Frontal cortex (tissue), 4 donors: ENCODE data around the gene HPN. TPM values are rescaled to one million over a fixed set of nuclear protein-coding genes. Genes with fewer than 3 reads are reported as not detected.
"Not testable (repeated sequence)": the region's sequence is repeated elsewhere in the genome, so short reads cannot be mapped to it uniquely, and the experiment has no call there.

Experiments
- DNase-seq, 2 donors: peaks; one replicate each; pipeline ENCODE4 v3.0.0; 2012; ENCODE audit warnings: low spot score in 2 of 2
- FAIRE-seq: peaks from 2 replicates; lab custom pipeline; 2012; peaks lifted over from hg19 to GRCh38; lab: Jason Lieb, UNC
- total RNA-seq: library from RNA; depleted of rRNA; stranded (reverse); fragments of >200 nt; gene quantifications from one replicate; pipeline ENCODE4 v1.2.3, GENCODE V29; 2014
- donor health status: control.
- donor health status: control.
- donor health status: control.

The HPN gene
- total RNA-seq, 1 donor from 2014 or later, result not detected

DNA sequence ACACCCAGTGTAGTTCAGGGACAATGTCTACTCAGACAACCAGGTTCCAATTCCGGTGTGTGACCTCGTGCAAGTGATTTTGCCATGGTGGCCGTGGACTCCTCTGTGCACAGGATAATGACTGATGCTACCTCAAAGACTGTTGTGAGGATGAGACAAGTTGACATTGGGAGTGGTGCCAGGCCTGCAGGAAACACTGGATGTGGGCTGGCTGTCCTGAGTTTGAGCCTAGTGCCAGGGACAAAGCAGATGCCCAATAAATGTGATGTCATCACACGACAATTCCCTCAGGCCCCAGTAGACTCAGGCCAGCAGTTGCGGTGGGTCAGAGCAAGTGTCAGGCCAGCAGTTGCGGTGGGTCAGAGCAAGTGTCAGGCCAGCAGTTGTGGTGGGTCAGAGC is 17.4 kb upstream of the HPN start:
- DNase-seq (no peak), FAIRE-seq (no peak)

DNA sequence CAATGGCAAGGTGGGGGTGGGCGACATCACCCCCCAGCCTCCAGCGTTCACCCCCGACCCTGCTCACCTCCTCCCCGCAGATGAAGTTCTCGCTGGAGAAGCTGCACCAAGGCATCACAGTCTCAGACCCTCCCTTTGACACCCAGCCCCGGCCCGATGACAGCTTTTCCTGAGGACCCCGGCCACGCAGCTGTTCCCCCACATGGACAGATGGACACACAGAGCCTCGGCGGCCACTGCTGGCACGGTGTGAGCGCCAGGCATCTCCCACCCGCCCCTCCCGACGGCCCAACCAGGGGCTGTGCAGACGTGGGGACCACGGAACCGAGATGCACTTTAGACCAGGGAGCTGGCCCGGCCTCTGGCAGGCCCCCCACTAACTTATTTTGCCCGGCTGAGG is 15.6 kb upstream of the HPN start:
- FAIRE-seq (no peak), DNase-seq (no peak)

- DNase-seq (no peak), FAIRE-seq (no peak)
Measured at GRCh38 chr19:35026418-35026817, 15.1 kb upstream of the HPN start.

GRCh38 chr19:35027009-35027408 is 14.5 kb upstream of the HPN start:
- no peak for DNase-seq
- FAIRE-seq, result no peak

DNA sequence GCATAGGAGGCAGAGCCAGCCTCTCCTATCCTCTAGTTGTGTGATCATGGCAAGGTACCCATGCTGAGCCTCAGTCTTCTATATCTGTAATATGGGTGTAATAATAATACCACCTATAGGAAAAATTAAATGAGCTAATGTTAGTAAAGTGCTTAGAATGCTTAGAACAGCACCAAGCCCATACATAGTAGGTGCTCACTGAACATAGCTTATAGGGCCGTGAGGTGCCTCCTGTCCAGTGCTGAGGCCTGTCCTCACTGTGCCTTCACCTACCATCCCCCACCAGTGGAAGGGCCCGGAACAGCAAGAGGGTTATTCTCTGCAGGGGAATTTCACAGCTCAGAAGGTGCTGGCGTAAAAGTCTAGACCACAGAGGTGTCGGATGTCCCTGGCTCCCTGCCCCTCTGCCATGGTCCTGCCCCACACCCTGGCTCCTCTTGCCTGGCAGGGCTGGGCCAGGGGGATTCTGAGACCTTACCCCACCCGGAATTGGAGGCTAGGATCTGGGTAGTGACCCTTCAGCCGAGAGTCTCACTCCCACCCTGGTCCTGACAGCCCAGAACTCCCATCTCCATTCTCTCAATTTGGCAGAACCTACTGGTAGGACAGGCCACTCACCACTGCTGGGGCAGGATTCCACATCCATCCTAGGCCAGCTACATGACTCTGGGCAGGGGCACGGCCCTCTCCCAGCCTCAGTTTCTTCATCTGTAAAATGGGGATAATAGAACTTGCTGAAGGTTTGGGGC is 13.5 kb upstream of the HPN start:
- DNase-seq (no peak), FAIRE-seq (no peak)

DNA sequence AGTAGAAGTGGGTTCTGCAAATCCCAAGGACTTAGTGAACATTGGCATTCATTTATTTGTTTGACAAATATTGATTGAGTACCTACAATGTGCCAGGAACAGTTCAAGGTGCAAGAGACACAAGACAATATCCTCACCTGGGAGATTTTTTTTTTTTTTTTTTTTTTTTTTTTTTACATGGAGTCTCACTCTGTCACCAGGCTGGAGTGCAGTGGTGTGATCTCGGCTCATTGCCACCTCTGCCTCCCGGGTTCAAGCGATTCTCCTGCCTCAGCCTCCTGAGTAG is 13.0 kb upstream of the HPN start:
- not testable (repeated sequence) for FAIRE-seq, DNase-seq

- not testable (repeated sequence) for DNase-seq, FAIRE-seq
Measured at GRCh38 chr19:35029275-35029736, 12.2 kb upstream of the HPN start.

GRCh38 chr19:35029737-35030256 is 11.7 kb upstream of the HPN start:
- FAIRE-seq (no peak), DNase-seq (no peak)

DNA sequence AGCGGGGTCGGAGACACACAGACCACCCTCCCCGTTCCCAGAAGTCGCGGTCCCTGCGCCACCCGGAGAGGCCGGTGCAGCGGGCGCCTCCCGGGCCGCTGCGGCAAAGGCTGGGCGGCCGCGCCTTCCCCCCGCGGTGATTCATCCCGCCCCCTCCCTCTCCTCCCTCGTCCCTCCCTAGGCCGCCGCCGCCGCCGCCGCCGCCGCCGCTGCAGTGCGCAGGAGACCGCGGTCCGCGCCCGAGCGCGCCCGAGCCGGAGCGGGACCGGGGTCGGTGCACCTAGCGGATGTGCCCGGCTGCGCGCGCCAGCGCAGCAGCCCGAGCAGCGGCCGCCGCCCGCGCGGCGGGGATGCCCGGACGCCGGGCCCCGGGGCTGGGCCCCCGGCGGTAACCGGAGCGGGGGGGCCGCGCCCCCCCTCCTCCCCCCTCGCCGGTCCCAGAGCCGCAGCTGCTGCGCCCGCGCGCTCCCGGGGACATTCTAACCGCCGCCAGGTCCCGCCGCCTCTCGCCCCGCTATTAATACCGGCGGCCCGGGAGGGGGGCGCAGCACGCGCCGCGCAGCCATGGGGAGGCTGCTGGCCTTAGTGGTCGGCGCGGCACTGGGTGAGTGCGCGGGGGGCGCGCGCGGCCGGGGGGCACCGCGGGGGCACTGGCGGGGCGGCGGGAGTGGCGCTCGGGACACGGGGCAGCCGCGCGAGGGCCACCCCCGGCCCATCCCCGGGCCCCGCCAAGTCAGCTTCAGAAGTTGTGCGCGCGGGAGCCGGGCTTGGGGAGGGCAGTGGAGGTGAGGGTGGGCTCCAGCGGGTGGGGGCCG is 11.1 kb upstream of the HPN start, which contains the start of gene SCN1B:
Gene SCN1B, plus strand, starts transcription at position 214 of the 815 bp plus-strand sequence. Its CDS starts 351 bp downstream, at position 565.
- FAIRE-seq, result no peak
- DNase-seq, result peak; percentile 83 to 89

DNA sequence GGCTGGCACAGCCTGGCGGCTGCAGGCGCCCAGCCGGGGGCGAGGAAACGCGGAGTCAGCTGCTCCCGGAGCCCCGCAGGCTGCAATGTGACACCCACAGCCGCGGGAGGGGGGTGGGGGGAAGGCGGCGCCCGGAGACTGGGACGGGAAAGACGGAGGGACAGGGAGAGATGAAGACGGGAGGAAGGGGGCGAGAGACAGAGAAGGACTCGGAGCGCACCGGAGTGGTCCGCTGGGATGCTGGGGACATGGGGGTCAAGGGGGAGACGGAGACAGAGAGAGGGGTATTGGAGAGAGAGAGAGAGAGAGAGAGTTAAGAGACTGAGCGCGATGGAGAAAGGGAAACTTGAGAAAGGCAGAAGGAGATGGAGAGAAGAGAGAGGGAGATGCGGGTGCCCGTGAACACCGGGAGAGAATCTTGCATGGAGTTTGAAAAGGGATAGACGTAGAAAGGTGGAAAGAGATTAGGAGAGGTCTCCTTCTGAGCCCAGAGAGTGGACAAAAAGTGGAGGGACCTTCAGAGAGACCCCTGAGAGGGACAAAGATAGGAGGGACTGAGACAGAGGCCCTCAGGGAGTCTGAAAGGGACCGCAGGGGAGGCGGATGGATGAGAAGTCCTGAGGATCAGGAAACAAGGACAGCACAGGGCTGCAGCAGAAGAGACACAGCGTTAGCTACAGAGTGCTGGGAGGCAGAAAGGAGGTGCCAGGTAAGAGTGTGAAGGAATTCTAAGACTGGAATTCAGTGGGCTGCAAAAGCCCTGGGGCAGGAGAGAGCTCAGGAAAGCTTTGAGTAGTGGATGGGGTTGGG is 10.2 kb upstream of the HPN start:
- DNase-seq, result peak; percentile 68 to 77
- no peak for FAIRE-seq

DNA sequence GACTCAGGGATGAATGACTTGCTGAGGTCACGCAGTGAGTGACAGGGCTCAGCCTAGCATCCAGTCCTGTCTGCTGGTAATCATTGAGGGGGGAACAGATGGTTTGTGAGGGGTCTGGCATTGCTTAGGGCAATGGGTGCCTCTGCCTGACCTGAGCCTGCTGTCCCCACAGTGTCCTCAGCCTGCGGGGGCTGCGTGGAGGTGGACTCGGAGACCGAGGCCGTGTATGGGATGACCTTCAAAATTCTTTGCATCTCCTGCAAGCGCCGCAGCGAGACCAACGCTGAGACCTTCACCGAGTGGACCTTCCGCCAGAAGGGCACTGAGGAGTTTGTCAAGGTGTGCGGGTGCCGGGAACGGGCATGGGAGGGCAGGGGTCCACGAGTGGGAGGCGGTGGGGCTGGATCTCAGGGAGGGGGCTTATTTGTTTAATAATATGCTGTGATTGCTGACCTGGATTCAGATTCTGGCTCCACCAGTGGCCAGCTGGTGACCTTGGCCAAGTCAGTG is 9.1 kb upstream of the HPN start:
- no peak for FAIRE-seq
- DNase-seq, result no peak

DNA sequence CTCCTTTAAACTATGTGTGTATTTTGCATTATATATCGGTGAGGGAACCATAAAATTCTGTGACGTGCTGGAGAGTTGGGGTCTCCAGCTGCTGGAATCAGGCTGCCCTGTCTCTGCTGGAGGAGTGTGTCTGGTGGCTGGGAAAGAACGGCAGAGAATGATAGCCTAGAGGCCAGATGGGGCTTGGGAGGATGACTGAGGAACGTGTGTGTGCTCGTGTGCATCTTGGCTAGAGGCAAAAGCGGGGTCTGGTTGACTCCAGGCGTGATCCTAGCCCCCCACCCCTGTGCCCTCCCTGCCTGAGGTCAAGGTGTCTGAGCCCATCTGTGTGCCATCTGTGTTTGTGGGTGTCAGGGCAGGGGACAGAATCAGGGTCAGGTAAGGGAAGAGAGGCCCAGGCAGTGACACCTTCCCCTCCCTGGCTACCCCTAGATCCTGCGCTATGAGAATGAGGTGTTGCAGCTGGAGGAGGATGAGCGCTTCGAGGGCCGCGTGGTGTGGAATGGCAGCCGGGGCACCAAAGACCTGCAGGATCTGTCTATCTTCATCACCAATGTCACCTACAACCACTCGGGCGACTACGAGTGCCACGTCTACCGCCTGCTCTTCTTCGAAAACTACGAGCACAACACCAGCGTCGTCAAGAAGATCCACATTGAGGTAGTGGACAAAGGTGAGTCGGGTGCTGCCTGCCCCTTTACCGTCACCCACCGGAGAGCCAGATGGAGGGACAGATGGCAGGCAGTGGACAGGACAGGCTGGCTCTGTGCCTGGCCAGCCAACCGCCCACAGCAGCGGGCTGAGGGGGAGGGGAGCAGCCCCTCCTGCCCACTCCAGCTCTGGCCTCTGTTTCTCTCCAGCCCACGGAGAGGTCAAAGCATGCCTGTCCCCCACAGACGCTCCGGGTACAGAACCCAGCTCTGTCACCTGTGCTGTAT is 8.2 kb upstream of the HPN start:
- FAIRE-seq (no peak), DNase-seq (no peak)

DNA sequence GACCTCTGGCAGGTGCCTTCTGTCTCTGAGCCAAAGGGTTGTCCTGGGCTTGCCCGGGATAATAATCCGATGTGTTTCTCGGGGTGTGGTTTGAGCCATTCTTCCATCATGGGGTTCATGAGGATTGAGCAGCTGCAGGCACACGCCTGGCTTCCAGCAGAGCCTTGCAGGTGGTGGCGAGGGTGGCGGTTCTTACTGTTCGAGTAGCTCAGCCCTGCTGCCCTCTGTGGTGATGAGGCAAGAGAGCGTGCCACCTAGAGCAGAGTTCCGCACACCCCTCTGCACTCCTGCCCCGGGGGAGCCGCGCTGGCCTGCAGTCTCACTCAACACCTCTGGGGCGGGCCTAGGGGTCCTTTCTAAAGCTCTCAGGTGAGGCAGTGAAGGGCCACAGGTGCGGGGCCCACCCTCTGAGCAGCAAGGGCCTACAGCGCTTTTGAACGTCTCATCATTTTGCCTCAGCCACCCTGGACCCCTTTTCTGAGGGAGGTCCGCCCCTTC is 7.5 kb upstream of the HPN start:
- FAIRE-seq (no peak), DNase-seq (no peak)

GRCh38 chr19:35034588-35035382 is 6.7 kb upstream of the HPN start:
- DNase-seq (no peak), FAIRE-seq (no peak)

DNA sequence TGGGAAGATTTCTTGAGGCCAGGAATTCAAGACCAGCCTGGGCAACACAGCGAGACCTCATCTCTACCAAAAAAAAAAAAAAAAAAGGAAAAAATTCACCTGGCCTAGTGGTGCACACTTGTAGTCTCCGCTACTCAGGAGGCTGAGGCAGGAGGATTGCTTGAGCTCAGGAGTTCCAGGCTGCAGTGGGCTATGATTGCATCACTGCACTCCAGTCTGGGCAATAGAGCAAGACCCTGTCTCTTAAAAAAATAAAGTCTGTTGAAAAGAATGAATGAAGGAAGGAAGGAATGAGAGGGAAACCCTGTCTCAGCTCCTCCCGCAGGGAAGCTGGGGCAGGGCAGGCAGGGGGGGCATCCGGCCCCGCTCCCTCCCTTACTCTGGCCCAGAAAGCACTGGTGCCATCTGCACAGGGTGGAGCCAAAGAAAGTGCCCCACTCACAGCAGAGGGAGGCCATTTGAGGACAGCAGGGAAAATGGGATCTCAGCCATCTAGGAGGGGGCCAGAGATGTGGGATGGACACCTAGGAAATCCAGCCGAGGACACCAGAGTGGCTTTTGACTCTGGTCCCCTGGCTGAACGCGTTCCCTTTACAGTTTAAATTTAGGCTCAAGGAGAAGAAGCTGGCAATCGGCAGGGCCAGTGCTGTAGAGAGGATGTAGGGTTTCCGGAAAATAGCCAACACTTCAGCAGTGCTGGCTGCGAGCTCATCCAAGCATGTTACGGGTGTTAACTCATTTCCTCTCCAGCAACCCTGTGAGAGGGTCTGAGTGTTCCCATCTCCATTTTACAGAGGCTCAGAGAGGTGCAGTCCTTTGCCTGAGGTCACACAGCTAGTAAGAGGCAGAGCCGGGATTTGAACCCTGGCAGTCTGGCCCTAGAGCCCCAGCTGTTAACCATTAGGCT is 3.6 kb upstream of the HPN start:
- FAIRE-seq (no peak), DNase-seq (peak; percentile 59 to 69)

DNA sequence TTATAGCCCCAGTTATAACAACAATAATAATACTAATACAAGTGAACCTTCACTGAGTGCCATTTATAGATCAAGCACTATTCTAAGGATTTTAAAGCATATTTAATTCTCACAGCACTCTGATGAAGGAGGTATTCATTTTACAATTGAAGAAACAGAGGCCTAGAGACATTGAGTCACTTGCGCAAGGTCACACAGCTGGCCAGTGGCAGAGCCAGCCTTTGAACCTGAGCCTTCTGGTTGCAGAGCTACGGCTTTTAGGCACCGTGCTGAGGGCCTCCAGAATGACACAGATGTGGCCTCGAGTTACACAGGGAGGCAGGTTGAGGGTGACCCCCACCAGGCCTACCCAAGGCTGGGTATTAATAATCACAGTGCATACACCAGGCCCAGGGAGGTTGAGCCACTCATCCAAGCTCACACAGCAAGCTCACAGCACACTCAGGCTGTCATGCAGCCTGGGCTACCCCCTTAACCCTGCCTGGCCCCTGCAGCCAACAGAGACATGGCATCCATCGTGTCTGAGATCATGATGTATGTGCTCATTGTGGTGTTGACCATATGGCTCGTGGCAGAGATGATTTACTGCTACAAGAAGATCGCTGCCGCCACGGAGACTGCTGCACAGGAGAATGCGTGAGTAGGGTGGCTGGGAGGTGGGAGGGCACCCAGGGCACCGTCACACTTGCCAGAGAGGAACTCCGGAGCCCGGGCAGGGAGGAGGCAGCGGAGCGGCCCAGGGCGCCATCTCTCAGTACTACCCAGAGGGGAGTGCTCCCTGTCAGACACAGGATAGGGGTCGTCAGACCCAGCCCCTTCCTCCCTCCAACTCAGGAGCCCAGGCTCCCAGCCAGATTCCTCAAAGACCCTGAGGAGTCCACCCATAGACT is 2.7 kb upstream of the HPN start:
- FAIRE-seq (no peak), DNase-seq (no peak)
